Stimulated activated CD8-positive, alpha-beta memory T cell treated with anti-CD3 and anti-CD28 coated beads, Interleukin-4, amount 100 ng/mL, for 4 hours (primary cell): Measurements from ENCODE around the gene GP1BB.
"Not testable (repeated sequence)": the region's sequence is repeated elsewhere in the genome, so short reads cannot be mapped to it uniquely, and the experiment has no call there.

ENCODE experiments used
- DNase-seq, 2 donors: peaks; one replicate each; pipeline ENCODE4 v3.0.0-alpha.2; 2020; ENCODE audit warnings: low read depth in 2 of 2, low spot score in 1 of 2

GP1BB gene

GRCh38 chr22:19726064-19726788 lies 2.9 kb downstream of the GP1BB start:
- DNase-seq: not testable (repeated sequence)

GRCh38 chr22:19727310-19728150 lies 4.2 kb downstream of the GP1BB start:
- DNase-seq: no peak

DNA sequence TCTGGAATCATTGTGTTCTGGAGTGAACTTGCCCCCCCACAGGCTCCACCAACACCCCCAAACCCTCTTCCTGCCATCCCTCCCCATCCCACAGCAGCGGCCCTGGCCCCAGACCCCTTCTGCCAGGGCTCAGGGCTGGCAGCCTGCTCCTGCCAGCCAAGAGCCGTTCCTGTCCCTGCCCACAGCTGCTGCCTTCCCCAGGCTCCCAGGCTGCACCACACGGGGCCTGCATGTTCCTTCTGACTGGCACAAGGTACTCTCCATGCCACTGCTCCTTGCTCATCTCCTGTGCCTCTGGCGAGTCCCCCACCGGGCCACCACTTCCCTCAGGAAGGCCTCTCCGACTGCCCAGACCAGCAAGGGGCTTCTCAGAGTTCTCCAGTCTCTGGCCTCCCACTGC lies 4.9 kb downstream of the GP1BB start:
- no peak for DNase-seq

DNA sequence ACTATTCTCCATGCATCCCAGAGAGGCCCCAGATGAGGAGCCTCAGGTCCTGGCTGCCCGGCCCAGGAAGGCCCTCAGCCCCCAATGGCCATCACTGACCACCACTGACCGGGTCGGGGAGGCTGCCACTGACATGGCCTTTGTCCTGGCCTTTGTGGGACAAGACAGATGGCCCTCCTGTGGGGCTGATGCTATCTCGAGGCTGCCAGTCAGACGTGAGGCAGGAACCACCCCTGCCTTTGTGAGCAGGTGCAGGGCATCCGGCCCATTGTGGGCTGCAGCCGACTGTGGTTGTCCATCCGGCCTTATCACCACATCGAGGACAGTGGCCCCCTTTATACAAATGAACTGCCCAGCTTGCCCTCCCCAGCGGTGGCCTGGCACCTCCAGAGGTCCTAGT lies 5.5 kb downstream of the GP1BB start:
- DNase-seq: no peak

- DNase-seq: no peak
Measured at GRCh38 chr22:19729507-19729906, 6.2 kb downstream of the GP1BB start.

- no peak for DNase-seq
Measured at GRCh38 chr22:19730198-19730597, 6.9 kb downstream of the GP1BB start.

- DNase-seq: peak; percentile 63 to 87
Measured at GRCh38 chr22:19730655-19731360, 7.5 kb downstream of the GP1BB start.

GRCh38 chr22:19731361-19732135 lies 8.2 kb downstream of the GP1BB start:
- no peak for DNase-seq

- DNase-seq: no peak
Measured at GRCh38 chr22:19732403-19733113, 9.2 kb downstream of the GP1BB start.

DNA sequence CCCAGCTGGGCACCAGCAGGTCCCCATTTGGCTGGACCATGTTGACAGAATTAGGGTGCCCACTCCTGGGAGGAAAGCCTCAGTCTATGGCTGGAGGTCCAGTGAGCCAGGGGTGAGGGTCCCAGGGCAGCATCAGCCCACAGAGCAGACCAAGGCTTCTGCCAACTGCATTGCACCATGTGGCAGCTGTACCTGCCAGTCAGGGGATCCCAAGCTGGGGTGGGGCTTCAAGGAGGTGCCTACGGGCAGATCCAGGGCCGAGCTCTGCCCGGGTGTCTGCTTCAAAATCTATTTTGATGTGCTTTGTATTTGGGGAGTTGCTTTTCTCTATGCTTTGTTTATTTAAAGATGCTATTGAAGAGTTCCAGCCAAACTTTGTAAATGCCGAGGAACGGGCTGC lies 10.4 kb downstream of the GP1BB start:
- DNase-seq: no peak

GRCh38 chr22:19734163-19734562 lies 10.8 kb downstream of the GP1BB start:
- DNase-seq: no peak

- DNase-seq: no peak
Measured at GRCh38 chr22:19734837-19735382, 11.6 kb downstream of the GP1BB start.

- DNase-seq: no peak
Measured at GRCh38 chr22:19735665-19736510, 12.5 kb downstream of the GP1BB start.

DNA sequence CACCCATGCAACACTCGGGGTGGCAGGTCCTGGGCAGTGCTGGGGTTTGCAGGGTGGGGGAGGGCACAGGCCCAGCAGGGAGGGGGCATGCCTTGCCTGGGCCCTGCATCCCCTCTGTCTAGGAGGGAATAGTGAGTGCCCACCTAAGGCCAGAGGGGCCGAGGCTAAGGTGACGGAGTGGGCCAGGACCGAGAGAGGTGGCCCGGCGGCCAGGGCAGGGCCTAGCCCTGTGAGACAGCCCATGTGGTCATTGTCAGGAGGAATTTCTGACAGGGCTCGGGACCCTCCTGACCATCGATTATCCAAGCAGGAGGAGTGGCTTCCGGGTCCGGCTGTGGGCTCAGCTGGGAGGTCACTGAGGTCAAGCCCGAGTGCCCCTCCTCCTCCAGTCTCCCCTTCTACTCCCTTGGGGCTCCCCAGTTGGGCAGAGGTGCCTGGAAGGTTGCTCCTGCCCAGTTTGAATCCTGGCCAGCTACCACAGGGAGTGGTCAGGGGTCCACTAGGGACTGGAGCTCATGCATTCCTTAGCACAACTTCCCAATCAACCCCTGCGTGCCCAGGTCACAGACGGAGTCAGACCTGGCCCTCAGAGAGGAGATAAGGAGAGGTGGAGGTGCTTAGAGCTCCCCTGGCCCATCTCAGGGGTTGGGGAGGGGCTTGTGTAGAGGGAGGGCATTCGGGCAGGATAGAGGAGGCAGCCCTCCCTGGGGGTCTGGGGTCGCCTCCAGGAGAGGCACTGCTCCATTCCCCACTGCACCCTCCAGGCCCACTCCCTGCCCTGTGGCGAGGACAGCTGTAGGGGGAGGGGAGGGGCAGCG lies 14.7 kb downstream of the GP1BB start:
- DNase-seq: no peak

DNA sequence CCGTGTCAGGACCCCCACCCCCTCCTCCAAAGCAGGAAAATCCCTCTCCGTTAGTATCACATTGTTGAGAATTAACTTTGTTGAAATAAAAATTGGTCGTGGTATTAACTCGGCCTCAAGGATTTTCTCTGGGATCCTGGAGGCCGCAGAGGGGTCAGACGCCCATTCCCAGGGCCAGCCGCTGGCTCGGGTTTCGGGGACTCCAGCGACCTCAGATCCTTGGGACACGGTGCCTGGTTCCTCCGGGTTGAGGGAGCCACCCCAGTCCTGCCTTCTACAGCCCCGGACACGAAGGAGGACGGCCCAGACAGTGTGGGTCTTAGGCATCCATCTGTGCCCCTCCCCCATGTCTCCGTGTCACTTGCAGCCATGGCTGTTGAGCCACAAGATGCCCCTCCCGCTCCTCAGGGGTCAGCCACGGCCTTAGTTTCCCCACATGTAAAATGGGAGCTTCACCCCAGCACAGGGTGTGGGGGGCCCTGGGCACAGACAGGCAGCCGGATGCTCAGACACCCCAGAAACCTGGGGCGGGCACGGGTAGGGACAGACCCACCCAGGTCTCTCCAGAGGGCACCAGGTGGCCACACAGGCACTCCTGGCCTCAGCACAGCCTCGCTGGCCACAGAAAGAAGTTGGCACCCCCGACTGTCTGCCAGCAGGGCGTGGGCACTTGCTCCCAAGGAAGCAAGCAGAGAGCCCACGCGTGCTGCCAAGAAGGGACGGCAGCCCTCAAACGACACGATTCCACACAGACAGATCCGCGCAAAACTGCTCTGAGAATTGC lies 15.5 kb downstream of the GP1BB start:
- DNase-seq: no peak

- no peak for DNase-seq
Measured at GRCh38 chr22:19739448-19739895, 16.1 kb downstream of the GP1BB start.

DNA sequence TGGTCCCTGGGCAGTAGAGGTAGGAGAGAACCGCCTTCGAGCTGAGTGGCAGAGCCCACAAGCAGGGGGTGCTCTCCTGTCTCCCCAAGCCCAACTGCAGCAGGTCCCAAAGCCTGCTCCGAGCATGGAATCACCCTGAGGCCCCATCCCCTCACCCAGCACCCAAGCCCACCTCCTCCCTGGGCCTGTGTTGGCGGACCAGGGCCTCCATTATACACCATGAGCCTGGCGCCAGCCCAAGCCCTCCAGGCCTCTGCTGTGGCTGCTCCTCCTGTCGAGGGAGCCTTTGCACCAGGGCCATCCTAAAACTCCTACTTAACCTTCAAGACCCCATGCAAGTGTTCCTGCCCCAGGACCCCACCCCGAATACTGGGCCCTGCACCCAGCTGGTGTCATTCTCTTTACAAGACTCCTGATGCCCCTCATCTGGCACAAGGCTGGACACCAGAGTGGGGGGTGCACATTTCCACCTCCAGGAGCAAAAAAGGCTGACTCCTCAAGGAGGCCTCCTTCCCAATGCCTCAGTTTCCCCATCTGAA lies 16.6 kb downstream of the GP1BB start:
- DNase-seq: no peak
